HG02642 (cell line): Measurements from ENCODE around the gene RBM18.

Experiments
- ATAC-seq: cut with Tn5 transposase; IDR thresholded peaks from one replicate; pipeline ENCODE4 v1.9.1; 2021; ENCODE audit warnings: mild to moderate bottlenecking; ENCODE audit not compliant: unreplicated experiment, poor library complexity

The RBM18 gene

DNA sequence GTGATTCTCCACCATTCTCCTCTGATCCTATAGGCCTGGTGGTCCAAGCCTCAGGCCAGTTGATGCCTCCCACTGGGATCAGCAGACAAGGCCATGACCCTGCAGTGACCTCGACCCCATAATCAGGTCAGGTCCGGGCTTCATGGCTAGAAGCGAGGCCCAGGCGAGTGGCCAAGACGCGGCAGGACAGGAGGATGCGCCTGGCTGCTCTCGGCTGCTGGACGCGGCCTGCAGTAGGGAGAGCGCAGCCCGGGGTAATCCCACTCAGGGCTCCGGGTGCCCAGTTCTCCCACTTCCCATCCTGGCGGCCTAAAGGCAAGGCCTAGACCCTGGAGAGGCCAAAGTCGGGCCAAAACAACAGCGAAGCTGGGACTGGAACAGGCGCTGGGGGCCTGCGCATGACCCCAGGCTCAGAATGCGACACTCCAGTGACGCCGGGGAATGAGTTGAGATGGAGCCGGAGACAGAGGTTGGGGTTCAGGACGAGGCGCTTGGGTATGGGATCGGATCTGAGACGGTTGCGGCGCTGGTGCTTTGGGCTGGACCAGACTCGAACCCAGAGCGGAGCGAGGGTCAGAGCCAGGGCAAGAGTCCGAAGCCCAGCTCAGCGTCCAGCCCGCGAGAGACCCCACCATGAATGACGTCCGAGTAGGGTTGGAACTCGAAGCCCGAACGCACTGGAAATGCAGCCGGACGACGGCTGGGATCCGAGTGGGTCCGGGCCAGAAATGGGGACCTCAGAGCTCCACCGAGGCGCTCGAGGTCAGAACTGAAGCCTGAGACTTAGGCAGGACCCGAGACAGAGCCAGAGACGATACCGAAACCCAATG is 39.1 kb downstream of the RBM18 start:
- ATAC-seq, result no peak

- no peak for ATAC-seq
Observed at GRCh38 chr9:122223435-122223834, 41.2 kb downstream of the RBM18 start.

- ATAC-seq, result no peak
Observed at GRCh38 chr9:122222791-122223190, 41.8 kb downstream of the RBM18 start.

DNA sequence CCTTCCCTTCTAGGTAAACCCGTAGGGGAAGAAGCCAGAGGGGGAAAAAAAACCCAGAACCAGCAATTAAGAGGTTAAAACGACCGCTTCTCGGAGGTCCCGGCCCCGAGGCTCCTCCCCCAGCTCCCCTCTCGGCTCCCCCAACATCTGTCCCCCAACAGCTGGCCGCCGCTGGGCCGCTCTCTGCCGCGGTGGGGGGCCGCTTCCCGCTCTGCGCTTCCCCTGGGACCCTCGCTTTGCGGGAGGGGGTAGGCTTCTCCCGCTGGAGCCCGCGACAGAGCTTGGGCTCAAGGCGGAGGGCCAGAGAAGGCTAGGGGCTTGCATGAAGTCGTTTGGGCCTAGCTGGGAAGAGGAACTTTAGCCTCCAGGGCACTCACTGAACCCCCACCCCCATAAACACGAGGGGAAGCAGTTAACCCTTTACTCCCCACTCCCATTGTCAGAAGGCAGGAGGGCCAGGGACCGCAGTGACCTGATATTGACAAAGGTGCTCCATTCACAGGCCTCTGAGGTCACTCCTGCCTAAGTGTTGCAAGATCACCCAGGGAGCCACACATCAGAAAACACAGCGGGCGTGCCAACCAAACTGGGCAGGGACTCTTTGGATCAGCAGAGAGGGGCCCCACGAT is 43.3 kb downstream of the RBM18 start:
- no peak for ATAC-seq

- no peak for ATAC-seq
Observed at GRCh38 chr9:122220673-122221182, 43.9 kb downstream of the RBM18 start.

GRCh38 chr9:122219856-122220672 is 44.6 kb downstream of the RBM18 start:
- ATAC-seq, result no peak

DNA sequence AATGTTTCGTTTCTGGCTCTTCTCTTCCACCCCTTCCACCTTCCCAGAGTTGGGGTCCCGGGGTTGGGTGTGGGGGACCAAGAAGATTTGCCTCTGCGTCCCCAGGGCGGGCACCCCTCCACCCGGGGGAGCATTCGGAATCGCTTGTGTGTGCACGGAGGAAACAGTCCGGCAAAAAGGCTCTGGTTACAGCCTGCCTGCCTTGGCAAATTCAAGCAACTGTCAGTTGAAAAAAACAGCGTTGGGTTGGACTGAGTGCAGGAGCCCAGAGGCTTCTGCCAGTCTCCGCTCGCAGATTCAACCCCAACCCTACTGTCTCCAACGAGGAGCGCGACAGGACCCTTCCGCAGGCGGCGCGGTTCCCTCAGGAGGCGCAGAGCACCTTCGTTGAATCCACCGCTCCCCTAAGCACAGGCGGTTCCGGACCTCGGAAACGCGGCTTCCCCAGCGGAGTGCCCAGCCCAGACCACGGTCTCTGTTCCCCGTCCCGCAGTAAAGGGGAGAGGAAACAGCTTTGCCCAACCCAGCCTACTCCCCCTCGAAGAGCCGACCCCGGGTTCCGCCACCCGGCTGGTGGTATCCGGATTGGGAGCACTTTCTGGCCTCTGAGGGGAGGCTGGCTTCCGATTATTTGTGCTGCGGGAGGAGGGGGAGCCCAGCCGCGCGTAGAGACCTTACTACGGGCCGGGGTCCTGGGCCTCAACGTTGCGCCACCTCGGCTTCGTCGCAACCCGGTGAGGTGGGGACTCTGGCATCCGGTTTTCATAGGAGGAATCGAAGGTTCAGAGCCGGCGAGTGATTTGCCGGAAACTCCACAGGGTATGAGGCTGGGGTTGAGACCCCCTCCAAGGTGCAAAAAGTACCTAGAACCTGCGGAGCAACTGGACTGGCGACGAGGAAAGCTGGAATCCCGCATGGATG is 45.4 kb downstream of the RBM18 start:
- ATAC-seq, result no peak

- no peak for ATAC-seq
Observed at GRCh38 chr9:122218071-122218934, 46.3 kb downstream of the RBM18 start.

- ATAC-seq, result no peak
Observed at GRCh38 chr9:122217640-122218039, 47.0 kb downstream of the RBM18 start.

DNA sequence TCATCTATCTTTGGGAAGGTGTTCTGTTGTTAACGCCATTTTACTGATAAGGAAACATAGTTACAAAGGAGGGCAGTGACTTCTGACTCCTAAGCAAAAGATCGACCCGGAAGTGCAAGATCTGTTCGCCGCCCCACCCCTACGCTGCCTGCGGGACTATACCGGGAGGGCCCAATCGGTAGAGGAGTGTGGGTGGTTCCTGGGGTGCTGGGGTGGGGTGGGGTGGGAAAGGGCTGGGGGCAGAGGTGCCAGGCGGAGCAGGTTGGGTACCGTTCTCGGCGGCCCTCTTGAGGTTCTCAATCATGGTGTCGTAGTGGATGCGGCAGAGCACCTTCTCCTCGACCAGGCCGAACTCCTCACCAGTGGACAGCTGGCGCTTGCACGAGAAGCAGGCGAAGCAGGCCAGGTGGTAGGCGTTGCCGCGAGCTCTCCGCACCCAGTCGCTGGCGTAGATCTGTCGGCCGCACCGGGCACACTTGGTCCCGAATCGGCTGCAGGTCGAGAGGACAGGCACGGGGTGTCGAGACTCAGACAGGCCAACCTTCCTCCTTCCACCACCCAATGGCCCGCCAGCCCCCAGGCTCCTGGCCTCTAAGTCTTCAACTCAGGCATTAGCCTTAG is 47.7 kb downstream of the RBM18 start:
- no peak for ATAC-seq

DNA sequence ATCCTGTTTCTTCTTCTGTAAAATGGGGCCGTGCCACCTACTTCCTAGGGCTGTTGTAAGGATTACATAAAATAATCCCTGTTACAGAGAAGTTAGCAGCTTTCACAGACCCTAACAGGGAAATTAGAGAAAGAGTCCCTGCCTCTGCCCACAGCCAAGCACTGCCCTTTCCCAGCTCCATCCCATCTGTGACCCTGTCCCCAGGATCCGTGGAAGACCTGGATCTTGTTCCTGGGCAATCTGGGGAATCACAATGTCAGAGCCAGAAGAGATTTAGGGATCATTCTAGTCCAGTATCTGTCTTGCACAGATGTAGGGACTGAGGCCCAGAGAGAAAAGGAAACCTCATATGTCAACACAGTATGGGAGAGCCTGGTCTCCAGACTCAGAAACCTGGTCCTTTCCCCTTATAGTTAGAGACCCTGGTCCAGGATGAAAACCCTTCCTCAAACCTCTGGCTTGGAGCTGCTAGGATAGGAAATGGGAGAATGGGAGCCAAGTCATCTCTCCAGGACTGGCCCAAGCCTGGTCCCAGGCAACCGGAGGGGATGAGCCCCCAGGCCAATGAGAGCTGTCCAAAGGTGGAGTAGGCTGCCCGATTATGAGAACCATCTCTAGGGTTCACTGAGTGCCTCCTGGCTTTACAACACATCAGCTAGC is 48.4 kb downstream of the RBM18 start:
- no peak for ATAC-seq

DNA sequence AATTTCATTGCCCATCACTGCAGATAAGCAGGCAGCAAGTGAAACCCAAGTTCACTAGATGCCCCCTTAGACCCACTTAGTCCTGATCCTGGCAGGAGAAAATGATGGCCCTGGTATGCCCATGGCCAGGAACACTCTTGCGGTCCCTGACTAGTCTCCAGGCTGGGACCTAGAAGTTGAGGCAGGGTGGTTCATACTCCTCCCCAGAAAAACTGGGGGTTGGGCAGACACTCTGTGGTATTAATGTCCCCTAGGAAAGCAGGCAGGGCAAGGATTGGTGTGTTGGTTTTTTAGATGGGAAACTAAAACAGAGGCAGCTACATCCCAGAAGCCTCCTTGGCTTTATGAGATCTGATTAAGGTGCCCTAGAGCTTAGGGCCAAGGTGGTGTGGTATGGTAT is 49.0 kb downstream of the RBM18 start:
- no peak for ATAC-seq

DNA sequence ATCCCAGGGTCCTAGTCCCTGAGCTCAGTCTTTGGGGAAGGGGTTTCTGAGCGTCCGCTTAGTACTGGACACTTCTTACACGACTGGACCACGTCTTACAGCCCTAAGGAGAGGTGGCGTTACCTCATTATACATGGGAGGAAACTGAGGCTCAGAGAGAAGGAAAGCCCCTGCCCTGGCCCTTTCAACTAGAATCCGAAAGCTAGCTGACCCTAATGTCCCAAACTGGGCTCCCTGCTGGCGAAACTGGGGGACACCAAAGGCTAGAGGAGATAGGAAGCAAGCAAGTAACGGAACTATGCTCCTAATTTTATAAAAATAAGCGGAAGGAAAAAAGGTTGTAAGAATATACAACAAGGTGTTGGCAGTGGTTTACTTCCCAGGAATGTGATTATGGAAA is 50.1 kb downstream of the RBM18 start:
- ATAC-seq, result no peak

DNA sequence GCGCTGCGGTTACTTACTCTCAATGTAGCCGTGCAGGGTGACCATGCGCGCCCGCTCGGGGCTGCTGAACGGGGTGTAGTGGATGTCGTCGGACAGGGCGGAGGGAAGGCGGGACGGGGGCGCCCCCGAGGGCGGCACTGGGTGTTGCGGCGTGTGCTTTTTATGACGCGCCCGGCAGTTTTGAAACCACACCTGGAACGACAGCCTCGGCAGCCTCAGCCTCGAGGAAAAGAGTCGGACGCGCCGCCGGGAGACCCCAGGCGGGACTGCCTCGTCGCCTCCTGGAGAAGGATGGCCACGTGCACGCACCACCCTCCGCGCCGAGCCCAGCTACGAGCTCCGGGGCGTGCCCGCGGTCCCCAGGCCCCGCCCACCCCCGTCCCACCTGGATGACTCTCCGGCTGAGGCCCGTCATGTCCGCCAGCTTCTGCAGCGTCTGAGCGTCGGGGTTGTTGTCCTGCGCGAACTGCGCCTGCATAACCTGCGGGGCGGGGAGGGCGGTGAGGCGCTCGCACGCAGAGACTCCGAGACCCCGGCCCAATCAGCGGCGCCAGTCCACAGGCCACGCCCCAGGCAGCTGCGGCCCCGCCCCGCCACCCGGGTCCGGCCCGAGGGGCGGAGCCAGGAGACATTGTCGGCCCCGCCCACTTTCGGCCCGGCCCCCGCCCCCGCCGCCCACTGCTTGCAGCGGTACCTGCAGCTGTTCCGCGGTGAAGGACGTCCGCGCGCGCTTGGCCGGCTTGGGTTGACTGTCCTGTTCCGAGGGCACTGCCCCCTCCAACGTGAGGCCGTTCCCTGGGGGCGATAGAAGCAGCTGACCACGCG is 50.8 kb downstream of the RBM18 start:
- peak; percentile 68 for ATAC-seq

DNA sequence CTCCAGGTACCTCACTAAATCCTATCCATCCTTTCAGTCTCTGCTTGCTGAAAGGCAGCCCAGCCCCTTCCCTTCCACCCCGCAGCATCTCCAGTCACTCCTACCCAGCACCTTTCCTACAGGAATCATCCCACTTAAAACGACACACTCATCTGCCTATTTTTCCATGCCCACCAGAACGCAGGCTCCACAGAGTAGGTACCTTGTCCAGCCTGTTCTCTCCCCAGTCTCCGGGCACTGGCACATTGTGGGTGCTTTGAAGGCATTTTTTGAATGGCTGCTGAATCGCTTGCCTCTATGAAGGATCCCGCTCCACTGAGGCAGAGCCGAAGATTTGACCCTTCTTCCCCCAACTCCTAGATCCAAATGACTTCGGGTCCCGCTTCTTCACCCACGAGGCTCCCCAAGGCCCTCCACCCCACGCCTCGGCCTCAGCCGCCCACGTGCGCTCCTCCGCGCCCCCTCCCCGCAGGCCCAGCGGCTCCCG is 51.5 kb downstream of the RBM18 start:
- ATAC-seq, result no peak

DNA sequence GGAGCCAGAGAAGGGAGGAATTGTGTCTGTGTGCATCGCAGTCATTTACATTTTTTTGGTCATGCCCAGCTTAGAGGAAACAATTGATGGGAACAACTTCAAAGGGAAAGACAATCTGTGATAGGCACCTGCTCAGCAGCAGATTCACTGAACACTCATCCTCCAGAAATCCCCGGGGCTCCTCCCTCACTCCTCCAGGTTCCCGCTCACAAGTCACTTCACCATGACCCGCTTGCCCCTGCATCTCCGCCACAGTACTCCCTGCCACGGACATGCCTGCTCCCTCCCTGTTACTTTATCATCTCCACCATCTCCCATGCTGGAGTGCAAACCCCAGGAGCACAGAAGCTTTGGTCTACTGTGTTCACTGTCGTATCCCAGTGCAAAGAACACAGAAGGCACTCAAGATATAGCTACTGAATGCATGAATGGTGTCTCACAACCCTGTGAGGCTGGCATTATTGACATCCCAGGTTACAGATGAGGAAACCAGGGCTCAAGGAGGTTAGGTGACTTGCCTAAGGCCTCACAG is 52.1 kb downstream of the RBM18 start:
- no peak for ATAC-seq

DNA sequence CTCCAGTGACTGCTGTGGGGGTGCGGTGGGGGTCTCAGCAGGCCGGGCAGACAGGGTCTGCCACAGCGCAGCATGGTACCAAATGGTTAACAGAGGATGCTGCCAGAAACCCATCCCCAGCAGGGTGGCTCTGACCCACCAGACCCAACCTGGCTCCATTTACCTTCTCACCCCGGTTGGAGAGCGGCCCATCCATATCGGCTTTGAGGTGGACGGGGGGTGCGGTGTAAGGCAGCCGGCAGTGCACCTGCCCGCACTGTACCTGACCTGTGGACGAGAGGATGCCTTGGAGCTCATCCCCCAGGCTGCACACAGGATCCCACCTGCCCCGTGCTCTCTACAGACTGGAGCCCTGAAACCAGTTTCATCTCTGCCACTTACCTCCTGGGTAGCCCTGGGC is 55.2 kb downstream of the RBM18 start:
- no peak for ATAC-seq
